Measurements from ENCODE around the gene ANKRD23.
"Not testable (repeated sequence)": the region's sequence is repeated elsewhere in the genome, so short reads cannot be mapped to it uniquely, and the experiment has no call there.

The ANKRD23 gene

DNA sequence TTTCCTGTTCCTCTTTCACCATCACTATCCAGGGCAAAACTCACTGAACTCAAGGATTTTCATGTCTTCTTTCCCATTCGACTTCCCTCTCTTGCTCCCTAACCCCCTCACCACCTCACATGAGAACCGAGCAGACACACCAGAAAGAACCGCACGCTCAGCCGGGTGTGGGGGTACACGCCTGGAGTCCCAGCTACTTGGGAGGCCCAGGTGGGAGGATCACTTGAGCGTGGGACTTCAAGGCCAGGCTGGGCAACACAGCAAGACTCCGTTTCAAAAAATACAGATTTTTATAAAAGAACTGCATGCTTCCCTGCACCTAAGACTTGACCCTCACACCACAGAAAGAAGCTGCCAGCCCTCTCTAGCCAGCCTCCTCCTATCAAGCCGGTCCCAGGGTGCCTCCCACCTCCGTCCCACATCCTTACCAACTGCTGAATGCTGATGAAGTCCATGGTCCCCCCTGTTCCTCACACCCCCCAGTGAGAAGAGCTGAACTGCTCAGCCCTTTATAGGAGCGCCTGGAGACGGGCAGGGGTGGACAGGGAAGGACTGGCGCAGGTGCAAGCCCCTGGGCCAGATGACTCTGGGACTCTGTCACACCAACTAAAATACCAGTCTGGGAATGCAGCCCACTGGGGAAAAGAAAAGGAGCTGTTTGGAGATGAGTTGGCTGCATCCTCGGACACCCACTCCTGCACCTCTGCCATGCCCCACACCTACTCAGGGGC, at the start of gene ANKRD23:
ANKRD23 (minus strand) TSS at position 484 of the 731 bp plus-strand sequence; CDS start at position 455, 29 bp downstream.
- no peak for DNase-seq

DNA sequence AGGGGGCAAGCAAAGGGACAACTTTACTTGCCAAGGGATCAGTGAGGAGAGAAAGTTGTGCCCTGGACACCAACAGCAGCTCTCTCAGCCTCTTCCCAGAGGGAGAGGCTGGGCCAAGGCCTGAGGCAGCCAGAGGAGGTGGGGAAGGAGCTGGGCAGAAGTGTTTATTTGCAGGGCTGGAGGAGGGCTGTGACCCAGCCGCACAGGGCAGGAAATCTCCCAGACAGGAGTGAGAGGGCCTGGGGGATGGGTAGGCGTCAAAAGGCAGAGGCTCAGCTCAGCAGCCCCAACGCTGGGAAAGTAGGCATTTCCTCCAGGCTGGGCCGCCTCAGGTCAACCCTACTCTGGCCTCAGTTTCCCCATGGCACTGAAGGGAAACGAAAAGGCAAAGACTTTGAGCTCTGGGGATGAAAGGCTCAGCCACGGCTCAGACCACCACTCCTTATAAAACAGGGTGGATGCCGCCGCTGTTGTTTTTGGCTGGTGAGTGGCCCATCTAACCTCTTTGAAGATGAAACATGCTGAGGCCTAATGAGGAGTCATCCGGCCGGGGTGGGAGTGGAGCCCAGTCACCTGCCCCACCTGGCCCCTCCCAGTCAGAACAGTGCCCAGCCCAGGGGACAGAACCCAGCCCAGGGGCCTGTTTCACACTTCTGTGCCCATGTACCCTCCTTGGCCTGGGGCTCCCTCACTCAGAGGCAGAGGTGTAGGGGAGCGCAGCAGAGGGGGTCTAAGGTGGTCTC, 47.9 kb upstream of the ANKRD23 start:
- peak in 1 of 3 experiments; percentile 5 for DNase-seq

DNA sequence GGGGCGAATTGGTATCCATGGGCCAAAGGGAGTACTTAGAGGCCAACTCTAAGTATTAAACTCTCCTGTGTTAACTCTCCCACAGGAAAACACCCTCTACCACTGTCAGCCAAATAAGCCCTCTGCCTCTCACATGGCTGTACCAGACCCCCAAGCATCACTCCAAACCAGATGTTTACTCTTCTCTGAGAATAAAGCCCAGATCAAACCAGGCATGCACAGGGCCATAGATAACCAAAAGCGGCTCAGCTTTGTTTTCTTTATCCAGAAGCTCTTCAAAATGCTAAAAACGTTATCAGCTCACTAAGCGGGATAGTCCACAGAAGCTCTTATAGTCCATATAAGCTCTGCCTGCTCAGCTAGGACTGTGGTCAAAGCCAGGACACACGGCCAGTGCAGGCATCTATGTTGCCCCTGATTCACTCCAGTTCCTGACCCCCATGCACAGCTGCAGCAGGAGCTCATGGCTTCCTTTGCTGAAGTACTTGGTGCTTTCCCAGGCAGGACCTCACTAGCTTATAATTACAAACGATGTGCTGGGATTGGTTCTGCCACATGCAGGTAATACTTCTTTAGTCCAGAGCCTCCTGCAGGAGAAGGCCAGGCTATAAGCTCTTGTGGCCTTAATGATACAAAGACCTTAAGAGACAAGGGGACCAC, 47.0 kb upstream of the ANKRD23 start:
- DNase-seq: no peak

DNA sequence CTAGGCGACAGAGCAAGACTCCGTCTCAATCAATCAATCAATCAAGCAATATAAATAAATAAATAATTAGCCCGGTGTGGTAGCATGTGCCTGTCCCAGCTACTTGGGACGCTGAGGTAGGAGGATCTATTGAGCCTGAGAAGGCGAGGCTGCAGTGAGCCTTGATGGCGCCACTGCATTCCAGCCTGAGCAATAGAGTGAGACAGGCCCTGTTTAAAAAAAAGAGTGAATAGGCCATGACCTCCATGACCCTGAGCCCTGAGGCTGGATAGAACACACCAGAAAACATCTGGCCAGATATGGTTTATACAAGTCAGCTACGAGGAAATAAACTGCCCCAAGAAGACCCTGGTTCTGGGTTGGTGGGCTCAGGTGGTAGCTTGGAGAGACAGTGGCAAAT, 46.4 kb upstream of the ANKRD23 start:
- no peak for DNase-seq

DNA sequence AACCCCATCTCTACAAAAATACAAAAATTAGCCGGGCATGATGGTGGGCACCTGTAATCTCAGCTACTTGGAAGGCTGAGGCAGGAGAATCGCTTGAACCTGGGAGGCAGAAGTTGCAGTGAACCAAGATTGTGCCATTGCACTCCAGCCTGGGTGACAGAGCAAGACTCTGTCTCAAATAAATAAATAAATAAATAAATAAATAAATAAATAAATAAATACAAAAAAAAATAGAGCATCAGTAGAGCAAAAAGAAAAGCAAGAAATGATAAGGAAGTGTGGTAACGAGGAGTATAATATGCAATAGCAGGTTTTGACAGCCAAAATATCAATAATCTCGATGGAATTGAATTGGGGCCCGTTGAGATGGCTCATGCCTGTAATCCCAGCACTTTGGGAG, 45.7 kb upstream of the ANKRD23 start:
- not testable (repeated sequence) for DNase-seq

DNA sequence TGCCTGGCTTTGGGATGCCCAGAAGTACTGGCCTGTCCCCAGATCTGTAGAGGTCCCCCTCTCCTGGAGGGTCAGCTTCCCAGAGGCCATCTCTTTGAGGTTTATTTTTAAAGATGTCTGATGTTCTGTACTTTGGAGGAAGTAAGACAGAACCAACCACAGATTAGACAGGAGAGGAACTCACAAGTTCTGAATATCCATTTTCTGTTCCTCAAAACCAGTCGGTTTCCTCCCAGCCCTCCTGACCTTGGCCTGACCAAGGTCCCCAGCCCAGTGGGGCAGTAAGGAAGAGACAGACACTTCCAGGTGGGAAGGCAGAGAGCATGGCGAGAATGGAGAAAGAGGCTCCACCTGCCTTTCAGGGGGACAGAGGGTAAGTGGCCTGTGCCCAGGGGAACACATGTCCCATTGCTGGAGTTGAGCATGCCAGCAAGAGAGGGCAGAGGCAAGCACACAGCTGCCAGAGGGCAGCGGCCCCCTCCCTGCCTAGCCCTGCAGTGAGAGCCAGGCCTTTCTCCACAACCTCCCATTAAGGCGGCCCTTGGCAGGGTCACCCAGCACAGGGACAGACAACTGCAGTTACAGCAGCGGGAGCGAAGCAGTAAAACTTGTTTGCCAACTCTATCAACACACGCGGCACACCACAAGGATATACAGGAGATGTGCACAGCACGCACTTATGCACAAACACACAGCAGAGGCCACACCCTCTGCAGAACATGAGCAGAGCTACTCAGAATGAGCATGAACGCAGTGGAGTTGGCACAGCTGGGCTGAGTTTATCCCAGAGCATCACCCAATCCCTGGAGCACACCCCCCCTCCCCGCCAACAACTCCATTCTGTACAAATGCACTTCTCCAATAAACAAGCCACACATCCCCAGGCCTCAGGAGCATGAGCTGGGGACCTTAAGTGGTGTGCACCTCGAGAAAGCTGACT, 44.5 kb upstream of the ANKRD23 start:
- DNase-seq: peak in 2 of 3 experiments; percentile 62 to 85

DNA sequence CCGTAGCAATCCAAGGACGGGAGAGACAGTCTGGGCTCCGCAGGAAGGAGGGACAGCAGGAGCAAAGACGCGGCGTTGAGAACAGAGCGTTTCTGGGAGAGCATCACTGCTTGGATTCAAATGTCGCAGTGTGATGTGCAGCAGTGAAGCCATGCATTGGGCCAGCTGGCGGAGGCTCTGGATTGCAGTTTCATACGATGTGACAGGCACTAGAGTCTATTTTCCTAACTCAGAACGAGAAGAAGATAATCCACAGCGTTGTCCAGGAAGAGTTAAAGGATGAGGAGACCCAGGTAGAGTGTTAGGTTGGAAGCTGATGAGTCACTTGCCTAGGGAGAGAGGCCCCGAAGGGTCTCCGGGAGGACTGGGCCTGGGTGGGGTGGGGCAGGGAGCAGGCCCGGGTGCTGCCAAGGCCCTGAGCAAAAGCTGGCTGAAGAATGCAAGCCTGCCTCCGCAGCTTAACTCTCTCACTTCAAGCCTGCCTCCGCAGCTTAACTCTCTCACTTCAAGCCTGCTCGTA, 43.7 kb upstream of the ANKRD23 start:
- DNase-seq: no peak

DNA sequence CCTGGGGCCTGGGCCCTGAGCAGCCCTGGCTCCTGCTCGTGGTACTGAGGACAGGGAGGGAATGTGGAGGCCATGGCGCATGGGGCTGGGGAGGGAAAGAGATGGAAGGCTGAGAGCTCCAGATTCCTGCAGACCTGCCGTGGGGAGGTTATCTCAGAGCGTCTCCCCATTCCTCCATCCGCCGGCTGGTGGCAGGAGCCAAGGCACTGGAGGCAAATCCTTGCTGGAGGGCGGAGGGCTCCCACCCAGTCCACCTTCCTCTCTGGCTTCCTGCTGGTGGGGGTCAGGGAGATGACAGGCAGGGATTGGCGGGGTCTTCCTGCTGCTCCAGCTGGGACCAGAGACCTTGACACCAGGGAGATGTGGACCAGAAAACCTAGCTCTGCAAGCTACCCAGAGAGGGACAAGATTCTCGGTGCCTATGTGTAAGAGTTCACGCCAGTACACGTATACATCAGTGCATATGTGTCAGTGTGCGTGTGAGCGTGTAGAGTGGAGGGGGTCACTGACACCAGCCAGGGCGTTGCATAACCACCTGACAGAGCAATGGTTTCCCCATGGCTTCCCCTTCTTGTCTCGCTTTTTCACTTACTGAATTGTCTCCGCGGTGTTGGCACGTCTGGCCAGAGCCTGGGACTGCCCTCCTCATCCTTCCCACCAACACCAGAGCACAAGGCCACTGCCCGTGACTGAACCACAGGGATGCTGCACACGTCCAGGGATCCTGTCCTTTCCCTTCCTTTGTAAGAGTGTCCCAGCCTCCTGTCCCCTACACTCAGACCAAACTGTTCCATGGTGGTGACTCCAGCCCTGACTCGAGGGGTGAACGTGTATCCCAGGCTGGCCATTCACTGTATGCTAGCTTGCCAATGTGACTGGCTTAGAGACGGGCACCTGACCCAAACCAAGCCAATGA, 41.9 kb upstream of the ANKRD23 start:
- DNase-seq: no peak

DNA sequence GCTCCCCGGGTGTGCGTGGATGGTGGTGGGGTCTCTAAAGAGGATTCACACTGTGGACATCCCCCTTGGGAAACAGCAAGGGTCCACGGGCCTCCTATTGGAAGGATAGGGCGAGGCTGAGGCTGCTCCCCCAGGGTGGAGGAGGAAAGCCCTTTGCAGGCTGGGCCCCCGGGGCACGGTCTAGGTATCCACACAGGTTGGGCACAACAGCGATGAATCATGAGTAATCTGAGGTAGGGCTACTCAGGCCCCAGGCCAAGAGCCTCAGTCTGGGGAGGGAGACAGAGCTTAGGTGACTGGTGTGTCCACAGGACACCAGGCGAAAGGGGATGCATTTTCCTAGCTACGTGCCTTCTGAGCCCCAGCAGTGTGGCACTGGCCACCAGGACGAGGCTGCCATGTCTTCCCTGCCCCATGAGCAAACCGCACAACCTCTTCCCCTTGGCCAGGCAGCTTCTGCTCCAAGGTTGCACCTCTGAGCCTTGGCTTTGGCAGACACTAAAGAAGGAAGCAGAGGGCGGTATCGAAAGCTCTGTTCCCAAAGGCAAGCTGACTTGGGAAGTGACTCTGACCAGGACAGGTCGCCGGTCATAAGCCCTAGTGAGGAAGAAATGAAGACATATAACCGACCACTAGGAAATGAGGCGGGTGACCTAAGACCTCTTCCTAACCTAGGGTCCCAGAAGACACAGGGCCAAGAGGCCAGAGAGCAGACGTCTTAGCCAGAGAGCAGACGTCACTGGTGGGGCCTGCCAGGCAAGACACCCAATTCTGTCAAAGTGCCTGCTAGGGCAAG, 40.7 kb upstream of the ANKRD23 start:
- DNase-seq: no peak

DNA sequence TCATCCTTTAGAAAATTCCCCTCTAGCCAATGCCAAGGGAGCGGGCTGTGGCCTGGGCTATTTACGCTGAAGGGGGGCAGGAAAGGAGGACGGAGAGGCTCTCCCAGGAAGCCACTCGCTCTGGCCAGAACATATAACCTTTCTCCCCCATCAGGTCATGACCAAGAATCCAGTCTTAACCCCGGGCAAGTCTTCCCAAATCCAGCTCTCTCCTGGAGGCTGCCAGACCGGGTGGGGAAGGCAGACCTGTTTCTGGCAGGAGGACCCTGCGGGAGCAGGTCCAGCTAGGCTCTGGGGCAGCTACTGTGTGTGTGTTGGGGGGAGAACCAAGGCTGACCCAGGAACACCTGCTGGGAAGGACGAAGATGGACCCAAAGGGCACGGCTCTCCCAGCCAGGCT, 39.5 kb upstream of the ANKRD23 start:
- DNase-seq: no peak

DNA sequence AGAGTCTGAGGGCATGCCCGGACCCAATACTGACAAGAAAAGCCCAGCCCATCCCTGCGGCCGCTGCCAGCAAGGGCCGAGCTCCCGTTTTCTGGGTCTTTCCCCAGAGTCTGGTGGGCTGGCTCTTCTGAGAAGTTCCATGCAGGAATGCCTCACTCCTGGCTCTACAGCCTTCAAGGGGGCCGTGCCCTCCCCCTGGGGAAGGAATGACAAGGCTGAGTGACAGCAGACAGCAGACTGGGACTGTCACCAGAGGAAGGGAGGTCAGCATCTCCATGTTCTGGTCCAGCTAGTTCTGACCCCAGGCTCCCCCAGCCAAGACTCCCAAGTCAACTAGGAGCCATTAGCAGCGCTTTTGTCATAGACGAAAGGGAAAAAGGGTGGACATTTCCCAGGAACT, 39.1 kb upstream of the ANKRD23 start:
- DNase-seq: no peak

DNA sequence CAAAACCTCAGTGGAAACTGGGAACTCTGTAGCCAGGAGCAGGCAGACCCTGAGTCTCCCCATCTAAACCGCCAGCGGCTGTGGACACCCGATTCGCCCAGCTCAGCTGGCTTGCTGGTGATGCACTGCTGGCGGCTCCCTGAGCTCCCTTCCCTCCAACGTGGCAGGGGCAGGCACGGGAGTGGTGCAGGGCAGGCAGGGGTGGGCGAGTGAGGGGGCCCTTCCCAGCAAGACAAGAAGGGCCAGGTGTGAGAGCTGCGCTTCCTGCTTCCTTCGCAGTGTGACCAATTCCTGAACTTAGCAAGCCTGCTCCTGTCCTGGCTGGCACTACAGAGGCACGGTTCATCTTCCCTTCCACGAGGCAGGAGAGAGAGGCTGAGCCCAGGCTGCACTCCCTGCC, 38.4 kb upstream of the ANKRD23 start:
- no peak for DNase-seq

DNA sequence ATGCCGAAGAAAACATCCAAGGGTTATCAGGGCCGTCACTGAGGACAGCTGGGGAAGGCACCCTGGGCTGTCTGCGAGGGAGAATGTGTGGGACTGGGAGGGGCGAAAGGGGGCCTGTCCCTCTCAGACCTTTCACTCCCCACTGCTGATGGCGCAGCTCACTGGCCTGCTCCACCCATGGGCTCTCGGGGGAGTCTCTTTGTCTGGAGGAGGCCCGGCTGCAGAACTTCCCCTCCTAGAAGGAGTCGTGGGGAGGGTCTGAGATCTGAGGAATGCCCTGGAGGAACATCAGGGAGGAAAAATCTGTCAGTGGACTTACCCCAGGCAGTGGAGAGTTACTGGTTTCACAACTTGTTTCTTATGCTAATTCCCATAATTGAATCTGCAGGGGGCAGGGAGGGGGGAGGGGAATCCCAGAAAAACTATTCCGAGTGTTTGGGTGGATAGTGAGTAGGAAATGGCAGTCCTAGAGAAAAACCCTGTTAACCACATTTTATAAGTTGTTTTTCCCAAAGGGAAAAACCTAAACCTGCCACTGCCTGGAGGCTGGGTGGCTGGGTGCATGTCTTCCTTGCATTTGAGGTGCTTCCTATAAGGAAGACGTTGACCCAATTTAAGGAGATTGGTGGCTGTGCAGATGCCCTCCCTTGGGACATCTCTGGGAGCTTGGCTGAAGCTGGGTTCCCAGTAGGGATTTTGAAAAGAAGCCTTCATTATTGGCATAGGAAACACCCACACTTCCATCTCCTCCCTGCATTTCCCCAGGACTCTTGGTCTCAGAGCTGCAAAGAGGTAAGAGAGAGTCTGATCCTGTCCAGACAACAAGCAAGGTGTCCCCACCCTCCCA, 37.8 kb upstream of the ANKRD23 start:
- DNase-seq: peak in 1 of 3 experiments; percentile 6

DNA sequence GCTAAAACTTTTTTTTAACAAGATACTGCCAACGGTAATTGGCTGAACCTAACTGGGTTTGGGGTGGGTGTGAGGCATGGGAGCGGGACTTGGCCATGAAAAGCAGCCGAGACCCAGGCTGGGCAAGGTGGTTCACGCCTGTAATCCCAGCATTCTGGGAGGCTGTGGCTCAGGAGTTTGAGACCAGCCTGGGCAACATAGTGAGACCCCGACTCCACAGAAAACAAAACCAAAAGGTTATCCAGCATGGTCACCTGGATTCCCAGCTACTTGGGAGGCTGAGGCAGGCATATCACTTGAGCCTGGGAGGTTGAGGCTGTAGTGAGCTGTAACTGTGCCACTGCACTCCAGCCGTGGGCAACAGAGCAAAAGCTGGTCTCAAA, 37.1 kb upstream of the ANKRD23 start:
- DNase-seq: no peak

DNA sequence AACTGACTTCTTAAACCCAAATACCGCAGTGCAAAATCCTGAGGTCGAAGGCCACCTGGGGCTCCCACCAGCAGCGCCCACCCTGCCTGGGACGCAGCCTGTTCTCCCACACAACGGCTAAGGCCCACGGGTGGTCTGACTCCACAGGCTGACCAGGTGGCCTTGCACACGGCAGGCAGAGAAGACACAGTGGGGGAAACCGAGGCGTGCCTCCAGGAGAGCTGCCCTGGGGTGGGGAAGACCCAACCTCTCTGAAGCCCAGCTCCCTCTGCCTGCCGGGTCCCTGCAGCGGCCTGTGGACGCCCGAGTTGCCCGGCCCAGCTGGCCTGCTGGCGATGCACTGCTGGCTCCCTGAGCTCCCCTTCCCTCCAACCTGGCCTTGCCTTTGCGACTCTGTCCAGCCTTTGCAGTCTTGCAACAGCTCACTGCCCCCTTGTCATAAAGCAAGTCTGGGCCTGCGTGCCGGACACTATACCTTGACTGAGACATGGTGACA, 35.8 kb upstream of the ANKRD23 start:
- DNase-seq: no peak

DNA sequence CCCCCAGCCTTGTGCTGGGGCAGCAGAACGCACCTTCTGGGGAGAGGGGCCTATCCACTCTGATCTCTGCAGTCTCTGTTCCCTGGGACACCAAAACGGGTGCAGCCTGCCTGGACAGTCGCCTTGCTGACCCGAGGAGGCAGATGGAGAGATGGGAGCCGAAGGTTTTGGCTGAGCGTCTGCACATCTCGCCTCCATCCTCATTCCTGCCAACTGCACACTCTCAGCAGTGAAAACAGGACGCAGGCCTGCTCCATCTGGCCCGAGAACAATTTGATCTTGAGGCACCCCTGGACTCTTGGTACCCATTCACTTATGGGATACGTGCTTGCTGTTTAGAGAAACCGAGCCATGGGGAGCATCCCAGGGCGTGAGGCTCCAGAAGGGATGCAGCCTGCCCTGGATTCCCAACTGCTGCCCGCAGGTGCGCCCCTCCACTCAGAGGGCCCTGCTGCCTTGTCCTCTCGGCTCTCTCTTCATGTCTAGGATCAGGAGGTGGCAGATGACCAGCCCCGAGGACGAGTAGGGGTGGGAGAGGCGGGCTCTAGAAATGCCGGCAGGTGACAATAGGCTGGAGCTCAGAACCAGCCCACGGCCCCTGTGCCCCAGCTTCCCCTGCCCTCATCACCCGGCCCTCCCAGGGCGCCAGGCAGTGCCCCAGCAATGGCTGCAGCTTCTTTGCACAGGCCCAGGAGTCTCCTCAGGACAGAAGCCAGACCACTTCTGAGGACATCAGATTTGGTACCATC, 35.1 kb upstream of the ANKRD23 start:
- DNase-seq: no peak

DNA sequence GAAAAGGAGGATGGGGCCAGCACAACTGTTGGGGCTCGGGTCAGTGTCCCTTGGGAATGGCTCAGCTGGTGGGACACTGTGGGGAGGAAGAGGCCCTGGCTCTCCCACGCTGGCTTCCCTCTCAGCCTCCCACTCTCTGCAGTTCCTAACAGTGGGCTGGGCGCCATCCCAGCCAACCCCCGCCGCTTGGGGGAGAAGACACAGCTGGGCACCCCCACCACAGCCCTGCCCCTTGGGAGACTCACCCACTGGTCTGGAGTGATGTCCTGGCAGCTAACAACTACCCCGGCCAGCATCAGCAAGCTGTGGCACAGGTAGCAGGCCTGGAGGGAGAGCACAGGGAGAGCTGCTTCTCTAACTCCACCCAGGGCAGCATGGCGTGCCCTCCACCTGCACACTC, 34.4 kb upstream of the ANKRD23 start:
- no peak for DNase-seq

DNA sequence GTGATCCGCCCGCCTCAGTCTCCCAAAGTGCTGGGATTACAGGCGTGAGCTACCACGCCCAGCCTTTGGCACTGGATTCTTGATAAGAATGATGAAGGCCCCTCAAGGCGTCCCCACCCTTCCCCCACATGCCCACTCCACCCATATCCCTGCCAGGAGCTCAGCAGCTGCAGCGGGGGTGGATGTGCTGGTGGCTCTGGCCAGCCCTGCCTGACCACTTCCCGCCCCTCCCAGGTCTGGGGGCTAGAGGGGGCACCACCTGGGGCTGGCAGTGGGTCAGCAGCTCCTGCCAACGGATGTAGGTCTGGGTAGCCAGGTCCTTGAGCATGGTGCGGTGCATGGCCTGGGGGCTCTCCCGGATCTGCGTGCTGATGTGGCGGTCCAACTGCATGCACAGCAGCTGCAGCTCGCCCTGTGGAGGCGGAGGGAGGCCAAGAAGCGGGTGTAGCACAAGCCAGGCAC, 33.8 kb upstream of the ANKRD23 start:
- no peak for DNase-seq

Measured in NCI-H1417 (cell line).